ENCODE results near the gene ZDHHC14.

- no peak for TF ChIP-seq CTCF (IDR thresholded peaks at IDR 0.05; ENCODE audit: insufficient read depth, low read length, poor library complexity, severe bottlenecking)
- no peak for TF ChIP-seq EZH2phosphoT487 (conservative IDR thresholded peaks at IDR 0.05; ENCODE audit: low read length)
These were observed 319.0 kb downstream of the ZDHHC14 start for GRCh38 chr6:157699777-157700636.
